NCI-H187 (cell line): ENCODE measurements around the gene RPRD1B.
"Not testable (repeated sequence)": the region's sequence is repeated elsewhere in the genome, so short reads cannot be mapped to it uniquely, and the experiment has no call there.

Experiments used
- DNase-seq, 2 experiments: peaks; one replicate each; lab custom pipeline; 2025; lab: John Stamatoyannopoulos, UW

Gene RPRD1B

GRCh38 chr20:38104285-38104684, 70.7 kb downstream of the RPRD1B start:
- no peak for DNase-seq

GRCh38 chr20:38106461-38106860, 72.9 kb downstream of the RPRD1B start:
- no peak for DNase-seq

DNA sequence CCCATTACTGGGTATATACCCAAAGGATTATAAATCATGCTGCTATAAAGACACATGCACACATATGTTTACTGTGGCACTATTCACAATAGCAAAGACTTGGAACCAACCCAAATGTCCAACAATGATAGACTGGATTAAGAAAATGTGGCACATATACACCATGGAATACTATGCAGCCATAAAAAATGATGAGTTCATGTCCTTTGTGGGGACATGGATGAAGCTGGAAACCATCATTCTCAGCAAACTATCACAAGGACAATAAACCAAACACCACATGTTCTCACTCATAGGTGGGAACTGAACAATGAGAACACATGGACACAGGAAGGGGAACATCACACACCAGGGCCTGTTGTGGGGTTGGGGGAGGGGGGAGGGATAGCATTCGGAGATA, 73.8 kb downstream of the RPRD1B start:
- DNase-seq: not testable (repeated sequence)

- DNase-seq: not testable (repeated sequence)
These were observed 74.4 kb downstream of the RPRD1B start for GRCh38 chr20:38107916-38108315.

DNA sequence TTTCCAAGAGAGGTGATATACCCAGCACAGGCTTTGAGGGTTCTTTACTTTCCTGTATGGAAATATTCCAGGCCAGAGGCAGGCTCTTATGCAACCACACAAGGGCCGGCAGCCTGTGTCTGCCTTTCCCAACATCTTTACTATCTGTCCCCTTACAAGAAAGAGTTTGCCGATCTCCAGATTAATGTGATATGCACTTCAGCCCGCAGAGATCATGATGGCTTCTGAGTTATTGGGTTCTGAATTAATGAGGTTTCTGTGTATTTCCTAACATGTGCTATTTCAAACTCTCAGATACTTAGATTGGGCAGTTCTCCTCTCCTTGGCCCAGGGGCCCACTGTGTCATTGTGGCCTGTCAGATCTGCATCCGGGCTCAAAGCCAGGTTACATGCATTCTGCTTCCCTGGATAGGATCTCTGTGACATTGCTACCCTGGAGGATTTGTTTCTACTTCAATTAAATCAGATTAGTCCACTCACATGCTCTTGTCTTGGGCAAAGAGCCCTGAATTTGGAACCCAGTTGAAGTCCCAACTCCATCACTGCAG, 75.0 kb downstream of the RPRD1B start:
- no peak for DNase-seq

DNA sequence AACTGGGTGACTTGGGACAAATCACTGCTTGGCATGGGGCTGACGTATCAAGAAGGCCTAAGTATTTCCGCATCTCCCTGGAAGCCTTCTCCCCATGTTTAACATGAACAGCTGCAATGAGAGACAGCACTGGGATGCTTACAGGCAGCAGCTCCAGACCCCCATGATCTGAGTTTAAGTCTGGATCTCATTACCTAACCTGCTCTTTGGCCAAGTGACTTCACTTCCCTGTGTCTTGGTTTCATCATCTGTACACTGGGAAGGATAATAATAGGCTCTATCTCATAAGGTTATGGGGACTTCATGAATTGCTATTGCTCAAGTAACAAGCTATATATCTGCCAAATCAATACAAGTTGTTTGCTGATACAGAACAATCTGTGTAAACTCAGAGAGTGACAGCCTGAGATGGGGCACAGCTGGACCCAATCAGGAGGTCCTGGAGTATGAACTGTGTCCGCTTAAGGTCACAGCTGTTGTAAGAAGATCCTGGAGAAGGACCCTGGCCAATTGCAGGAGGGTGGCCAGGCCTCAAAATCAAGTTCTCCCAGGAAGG, 75.5 kb downstream of the RPRD1B start:
- DNase-seq: no peak

DNA sequence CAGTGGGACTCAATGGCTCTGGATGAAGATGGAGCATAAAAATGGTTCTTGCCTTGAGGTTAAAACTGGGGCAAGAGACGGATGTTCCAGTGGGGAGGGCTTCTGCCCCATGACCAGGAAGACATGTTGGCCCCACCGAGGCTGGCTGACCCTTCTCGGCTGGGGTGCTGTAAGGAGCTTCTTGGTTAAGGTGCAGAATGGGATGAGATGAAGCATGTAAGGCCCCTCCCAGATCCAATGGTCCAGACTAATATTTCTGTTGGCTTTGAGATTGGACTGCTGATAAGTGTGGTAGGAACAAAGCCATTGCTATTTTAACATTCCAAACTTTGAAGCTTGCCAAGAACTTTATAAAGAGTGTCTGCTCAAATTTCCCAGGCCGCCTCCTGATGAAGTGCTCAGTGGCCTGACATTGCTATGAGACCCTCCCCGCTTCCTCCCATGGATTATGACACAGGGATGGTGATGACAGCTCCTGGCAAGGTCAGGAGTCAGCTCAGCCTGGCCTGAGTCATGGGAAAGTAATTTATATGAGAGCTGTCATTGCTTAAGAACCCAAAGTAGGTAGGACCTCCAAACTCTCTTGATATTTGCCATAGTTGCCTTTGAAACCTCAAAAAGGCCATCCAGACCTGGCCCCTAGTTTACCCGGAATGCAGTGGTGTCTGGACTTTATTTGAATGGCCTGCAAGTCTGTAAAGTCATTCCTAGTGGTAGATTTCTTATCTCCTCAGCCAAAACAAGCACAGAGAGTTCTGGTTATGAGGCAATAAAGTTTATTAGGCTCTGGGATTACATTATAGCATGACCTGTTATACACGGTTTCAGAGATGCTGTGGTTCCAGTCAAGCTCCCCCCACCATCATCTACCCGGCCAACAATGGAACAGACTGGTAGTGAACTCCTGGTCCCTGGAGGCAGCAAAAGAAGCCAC, 76.3 kb downstream of the RPRD1B start:
- no peak for DNase-seq

GRCh38 chr20:38110525-38111178, 77.1 kb downstream of the RPRD1B start:
- DNase-seq: no peak

DNA sequence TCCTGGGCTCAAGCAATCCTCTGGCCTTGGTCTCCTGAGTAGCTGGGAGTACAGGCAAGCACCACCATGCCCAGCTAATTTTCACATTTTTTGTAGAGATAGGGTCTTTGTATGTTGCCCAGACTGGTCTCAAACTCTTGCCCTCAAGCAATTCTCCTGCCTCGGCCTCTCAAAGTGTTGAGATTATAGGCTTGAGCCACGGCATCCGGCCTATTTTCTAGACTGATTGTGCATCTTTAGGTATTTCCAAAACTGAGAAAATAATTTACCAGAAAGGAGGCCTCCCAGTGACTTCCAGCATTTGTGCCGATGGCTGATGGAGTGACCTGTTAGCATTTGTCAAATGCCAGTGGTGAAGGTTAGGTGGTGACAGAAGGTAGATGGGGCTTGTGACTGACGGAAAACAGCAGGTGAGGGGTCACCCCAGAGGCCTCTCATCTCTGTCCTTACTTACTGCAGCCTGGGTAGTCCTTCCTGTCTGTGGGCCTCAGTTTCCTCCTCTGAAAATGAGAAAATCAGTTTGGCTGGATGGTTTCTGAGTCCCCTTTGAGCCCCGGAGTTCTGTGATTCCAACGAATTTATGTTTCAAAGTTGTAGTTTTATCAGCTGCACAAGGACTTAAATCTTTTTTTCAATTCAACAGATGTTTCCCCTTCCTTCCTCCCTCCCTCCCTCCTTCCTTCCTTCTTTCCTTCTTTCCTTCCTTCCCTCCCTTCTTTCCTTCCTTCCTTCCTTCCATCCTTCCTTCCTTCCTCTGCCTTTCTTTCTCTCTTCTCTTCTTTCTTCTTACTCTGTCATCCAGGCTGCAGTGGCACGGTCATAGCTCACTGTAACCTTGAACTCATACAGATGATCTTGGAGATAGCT, 78.1 kb downstream of the RPRD1B start:
- DNase-seq: no peak

DNA sequence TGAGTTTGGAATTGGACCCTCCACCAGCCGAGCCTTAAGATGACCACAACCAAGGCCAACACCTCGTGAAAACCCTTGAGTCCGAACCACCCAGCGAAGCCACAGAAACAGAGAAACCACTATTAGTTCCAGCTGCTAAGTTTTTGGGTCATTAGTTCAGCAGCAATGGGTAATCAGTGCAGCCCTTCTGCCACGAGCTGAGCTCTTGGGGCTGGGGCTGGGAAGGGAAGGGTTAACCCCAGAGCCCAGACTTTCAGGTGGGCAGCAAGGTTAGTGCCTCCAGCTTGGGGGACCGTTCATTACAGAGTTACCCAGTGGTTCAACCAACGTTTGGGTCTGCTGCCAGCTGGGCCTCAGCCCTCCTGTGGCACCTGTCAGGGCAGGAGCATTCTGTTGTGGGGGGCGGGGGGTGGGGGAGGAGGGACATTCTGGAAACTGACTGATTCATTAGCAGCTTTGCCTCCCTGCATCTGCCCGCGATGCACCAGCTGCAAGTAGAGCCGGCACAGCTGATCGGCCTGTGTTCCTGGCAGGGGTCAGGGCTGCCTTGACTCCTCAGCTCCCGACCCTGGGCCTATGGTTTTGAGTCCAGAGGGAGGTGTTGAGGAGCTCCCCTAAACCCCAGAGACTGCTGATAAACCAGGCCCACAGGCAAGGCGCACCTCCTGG, 78.8 kb downstream of the RPRD1B start:
- no peak for DNase-seq

DNA sequence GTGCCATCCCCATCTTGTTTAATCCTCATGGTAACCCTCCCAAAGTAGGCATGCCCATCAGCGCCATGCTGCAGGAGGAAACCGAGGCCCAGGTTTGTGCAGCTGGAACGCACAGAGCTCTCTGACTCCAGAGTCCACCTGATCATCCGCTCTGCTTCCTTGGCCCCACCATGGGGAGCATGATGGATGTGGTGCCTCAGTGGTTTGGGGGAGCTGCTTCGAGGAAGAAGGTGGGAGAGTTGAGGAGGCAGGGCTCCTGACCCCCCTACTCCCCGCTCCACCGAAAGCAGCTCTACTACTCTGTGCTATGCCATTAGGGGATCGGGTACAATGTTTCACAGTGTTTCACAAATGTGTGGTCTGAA, 79.4 kb downstream of the RPRD1B start:
- DNase-seq: no peak

- DNase-seq: no peak
These were observed 80.1 kb downstream of the RPRD1B start for GRCh38 chr20:38113401-38114325.

DNA sequence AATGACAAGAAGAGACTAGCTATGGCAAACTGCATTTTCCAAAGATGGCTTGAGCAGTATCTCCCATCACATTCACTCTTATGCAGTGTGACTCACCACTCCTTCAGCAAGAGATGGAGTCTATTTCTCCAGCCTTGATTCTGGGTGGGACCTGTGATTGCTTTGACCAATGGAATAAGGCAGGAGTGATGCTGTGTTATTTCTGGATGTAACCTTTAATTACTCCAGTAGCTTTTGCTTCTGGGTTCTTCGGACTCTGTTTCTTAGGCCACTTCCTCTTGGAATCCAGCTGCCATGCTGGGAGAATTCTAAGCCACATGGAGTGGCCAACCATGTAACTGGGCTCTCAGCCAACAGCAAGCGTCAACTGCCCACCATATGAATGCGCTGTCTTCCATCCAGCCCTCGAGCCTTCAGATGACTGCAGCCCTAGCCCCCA, 80.8 kb downstream of the RPRD1B start:
- DNase-seq: no peak

- no peak for DNase-seq
These were observed 81.7 kb downstream of the RPRD1B start for GRCh38 chr20:38115205-38115604.

DNA sequence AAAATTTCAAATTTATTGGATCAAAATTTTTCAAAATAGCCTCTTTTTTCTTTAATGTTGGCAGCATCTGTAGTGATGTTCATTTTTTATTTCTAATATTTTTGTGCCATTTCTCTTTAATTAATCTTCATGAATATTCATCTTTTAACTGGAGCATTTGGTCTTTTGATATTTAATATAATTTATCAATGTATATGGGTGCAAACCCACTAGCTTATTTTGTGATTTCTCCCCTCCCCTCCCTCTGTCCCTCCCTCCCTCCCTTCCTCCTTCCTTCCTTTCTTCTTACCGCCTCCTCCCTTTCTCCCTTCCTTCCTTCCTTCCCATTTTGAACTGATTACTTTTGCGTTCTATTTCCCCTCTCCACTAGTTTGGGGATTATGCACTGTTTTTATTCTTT, 82.3 kb downstream of the RPRD1B start:
- no peak for DNase-seq

DNA sequence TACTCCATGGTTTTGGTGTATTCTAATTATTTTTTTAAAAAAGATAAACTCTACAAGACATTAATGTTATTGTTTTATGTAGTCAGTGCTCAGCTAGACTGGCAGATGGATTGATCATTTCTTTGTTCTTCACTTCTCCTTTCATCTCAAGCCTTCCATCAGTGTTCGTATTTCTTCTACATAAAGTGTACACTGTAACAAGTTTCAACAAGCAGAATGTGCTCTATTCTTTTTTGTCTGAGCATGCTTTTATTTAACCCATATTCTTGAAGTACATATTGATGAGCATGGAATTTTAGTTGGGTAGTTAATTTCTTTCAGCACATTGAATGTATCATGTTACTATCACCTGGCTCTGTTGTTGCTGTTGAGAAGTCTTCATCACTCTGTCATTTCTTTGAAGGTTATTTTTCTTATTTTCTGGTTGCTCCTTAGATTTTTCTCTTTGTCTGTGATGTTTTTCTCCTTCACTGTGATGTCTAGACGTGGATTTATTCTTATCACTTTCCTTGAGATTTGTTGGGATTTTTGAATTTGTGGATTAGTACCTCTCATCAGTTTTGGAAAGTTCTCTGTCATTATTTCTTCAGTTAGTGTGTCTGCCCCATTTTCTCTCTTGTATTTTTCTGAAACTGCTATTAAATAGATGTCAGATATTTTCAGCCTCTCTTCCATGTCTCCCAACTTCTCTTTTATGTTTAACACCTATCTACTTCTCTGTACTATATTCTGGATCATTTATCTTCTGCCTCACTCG, 83.0 kb downstream of the RPRD1B start:
- no peak for DNase-seq

DNA sequence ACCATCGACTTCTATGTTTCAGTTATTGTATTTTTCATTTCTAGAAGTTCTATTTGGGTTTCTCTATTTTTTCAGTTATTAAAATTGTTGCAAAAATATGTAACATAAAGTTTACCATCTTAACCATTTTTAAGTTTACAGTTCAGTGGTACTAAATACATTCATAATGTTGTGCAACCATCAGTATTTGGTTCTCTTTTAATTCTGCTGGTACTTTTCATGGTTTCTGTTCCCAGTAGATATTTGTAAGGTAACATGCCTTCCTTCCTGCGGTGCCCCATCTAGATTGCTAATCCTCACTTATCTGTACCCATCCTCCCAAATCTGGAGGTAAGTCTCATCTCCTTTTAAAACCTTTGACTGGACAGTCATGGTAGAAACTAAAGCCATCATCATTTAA, 83.7 kb downstream of the RPRD1B start:
- no peak for DNase-seq

- no peak for DNase-seq
These were observed 84.1 kb downstream of the RPRD1B start for GRCh38 chr20:38117635-38118034.

GRCh38 chr20:38119446-38119845, 85.9 kb downstream of the RPRD1B start:
- DNase-seq: no peak
